Activated B cell treated with CpG ODN at 0.5 μM for 24 hours (primary cell): ENCODE data around the gene SNCAIP. TPM values are rescaled to one million over a fixed set of nuclear protein-coding genes. Genes with fewer than 3 reads are reported as not detected.

ENCODE experiments used
- ATAC-seq: fragments of 200-7000 bp; cut with Tn5 transposase; one replicate; pipeline ENCODE4 v1.10.0; 2021; ENCODE audit warnings: low read depth, mild to moderate bottlenecking, moderate library complexity
- CTCF ChIA-PET: fragments of 350-600 bp; sonication (Branson Sonifier 250); formaldehyde crosslinking; loops from one replicate; lab custom pipeline; 2021; ENCODE audit warnings: antibody characterized with exemption; lab: Charles Lee
- POLR2A ChIA-PET: fragments of 350-600 bp; sonication (Branson Sonifier 250); formaldehyde crosslinking; loops from one replicate; lab custom pipeline; 2021; ENCODE audit warnings: antibody characterized with exemption; lab: Charles Lee
- DNase-seq: peaks from one replicate; pipeline ENCODE4 v3.0.0; 2022
- H3K27ac Mint-ChIP-seq: one replicate; pipeline ENCODE4 v1.8.0; 2020; ENCODE audit warnings: mixed read lengths
- H3K27me3 Mint-ChIP-seq: one replicate; pipeline ENCODE4 v1.8.0; 2021; ENCODE audit warnings: mixed read lengths
- H3K36me3 Mint-ChIP-seq: one replicate; pipeline ENCODE4 v1.8.0; 2021; ENCODE audit warnings: low read depth, mixed read lengths
- H3K4me1 Mint-ChIP-seq: one replicate; pipeline ENCODE4 v1.8.0; 2021; ENCODE audit warnings: mixed read lengths
- H3K4me3 Mint-ChIP-seq: one replicate; pipeline ENCODE4 v1.8.0; 2020; ENCODE audit warnings: mild to moderate bottlenecking, mixed read lengths
- H3K9me3 Mint-ChIP-seq: one replicate; pipeline ENCODE4 v1.8.0; 2020; ENCODE audit warnings: mixed read lengths
- CTCF ChIP-seq: fragments of 200-600 bp; IDR thresholded peaks from one replicate; pipeline ENCODE4 v1.8.0; 2022; ENCODE audit warnings: antibody characterized with exemption, mild to moderate bottlenecking
- intact Hi-C: fragments of 100-400 bp; cut with micrococcal nuclease; formaldehyde crosslinking; loops from one replicate; pipeline ENCODE4 v1.15.1; 2024
- total RNA-seq: library from RNA; stranded (reverse); gene quantifications from 2 replicates; pipeline ENCODE4 v1.2.3, GENCODE V29; 2022

The SNCAIP gene
- total RNA-seq, 1 donor from 2014 or later: not detected

GRCh38 chr5:122367456-122367855 lies 55.4 kb downstream of the SNCAIP start:
- intact Hi-C loops: no loop called here
- H3K27me3 Mint-ChIP-seq: peaks cover under 1% of the 10 kb centered on the region
- no peak for TF ChIP-seq CTCF
- H3K9me3 Mint-ChIP-seq: no peaks in the 10 kb centered on the region
- H3K4me3 Mint-ChIP-seq: no peak overlapping the region
- ATAC-seq (no peak), DNase-seq (no peak)
- no peaks in the 10 kb centered on the region for H3K36me3 Mint-ChIP-seq
- CTCF ChIA-PET: no interaction called here
- H3K27ac Mint-ChIP-seq: no peak overlapping the region
- no peaks in the 10 kb centered on the region for H3K4me1 Mint-ChIP-seq
- POLR2A ChIA-PET: no interaction called here

- ChIA-PET POLR2A (no interaction called here), CTCF (no interaction called here)
- Mint-ChIP-seq H3K4me3 (no peak overlapping the region), H3K36me3 (no peaks in the 10 kb centered on the region), H3K27me3 (no peaks in the 10 kb centered on the region), H3K4me1 (no peaks in the 10 kb centered on the region), H3K9me3 (no peaks in the 10 kb centered on the region), H3K27ac (no peak overlapping the region)
- intact Hi-C loops: no loop called here
- DNase-seq (no peak), ATAC-seq (no peak)
- TF ChIP-seq CTCF: no peak
Observed at GRCh38 chr5:122368510-122369251, 56.6 kb downstream of the SNCAIP start.

GRCh38 chr5:122369253-122369815 lies 57.3 kb downstream of the SNCAIP start:
- ATAC-seq: no peak
- TF ChIP-seq CTCF: no peak
- Mint-ChIP-seq H3K36me3 (no peaks in the 10 kb centered on the region), H3K4me1 (no peaks in the 10 kb centered on the region), H3K9me3 (no peaks in the 10 kb centered on the region), H3K27me3 (no peaks in the 10 kb centered on the region), H3K27ac (no peak overlapping the region), H3K4me3 (no peak overlapping the region)
- CTCF ChIA-PET: no interaction called here
- POLR2A ChIA-PET: no interaction called here
- intact Hi-C loops: no loop called here
- DNase-seq: no peak

GRCh38 chr5:122371511-122372151 lies 59.6 kb downstream of the SNCAIP start:
- CTCF ChIA-PET: no interaction called here
- Mint-ChIP-seq H3K27me3 (no peaks in the 10 kb centered on the region), H3K4me1 (no peaks in the 10 kb centered on the region), H3K9me3 (no peaks in the 10 kb centered on the region), H3K27ac (no peak overlapping the region), H3K4me3 (no peak overlapping the region), H3K36me3 (no peaks in the 10 kb centered on the region)
- intact Hi-C loops: no loop called here
- POLR2A ChIA-PET: no interaction called here
- no peak for TF ChIP-seq CTCF
- DNase-seq: no peak
- ATAC-seq: no peak

- H3K36me3 Mint-ChIP-seq: no peaks in the 10 kb centered on the region
- no peak overlapping the region for H3K27ac Mint-ChIP-seq
- DNase-seq (no peak), ATAC-seq (no peak)
- H3K4me1 Mint-ChIP-seq: no peaks in the 10 kb centered on the region
- no peak for TF ChIP-seq CTCF
- no peak overlapping the region for H3K4me3 Mint-ChIP-seq
- H3K9me3 Mint-ChIP-seq: no peaks in the 10 kb centered on the region
- no peaks in the 10 kb centered on the region for H3K27me3 Mint-ChIP-seq
- ChIA-PET POLR2A (no interaction called here), CTCF (no interaction called here)
- intact Hi-C loops: no loop called here
Observed at GRCh38 chr5:122374110-122374509, 62.1 kb downstream of the SNCAIP start.
